Neural cell (in vitro differentiated cells): ENCODE results near the gene PDE9A. TPM values are rescaled to one million over a fixed set of nuclear protein-coding genes. Genes with fewer than 3 reads are reported as not detected.

Source experiments
- H2AFZ ChIP-seq: fragments of 200-600, 300-800 bp; sonication (generic), shearing (Covaris generic); 2 replicates; pipeline ENCODE4 v1.6.0; 2014; ENCODE audit warnings: low read depth, mild to moderate bottlenecking, antibody characterized with exemption, low read length, moderate library complexity
- H3F3A ChIP-seq: fragments of 200-600 bp; shearing (Covaris generic); 2 replicates; pipeline ENCODE4 v1.6.1; 2016; ENCODE audit warnings: mild to moderate bottlenecking, moderate library complexity, mixed read lengths, antibody characterized with exemption, low read length; ENCODE audit not compliant: insufficient read depth, poor library complexity, severe bottlenecking
- H3K27ac ChIP-seq: fragments of 200-600, 300-800 bp; sonication (generic), shearing (Covaris generic); 2 replicates; pipeline ENCODE4 v1.5.1; 2014; ENCODE audit warnings: mild to moderate bottlenecking, low read length, moderate library complexity
- H3K27me3 ChIP-seq: fragments of 300-800, 200-600 bp; sonication (generic), shearing (Covaris generic); 2 replicates; pipeline ENCODE4 v1.6.0; 2014; ENCODE audit warnings: mild to moderate bottlenecking, low read depth, low read length, moderate library complexity; ENCODE audit not compliant: insufficient read depth
- H3K36me3 ChIP-seq: fragments of 300-800, 200-600 bp; sonication (generic), shearing (Covaris generic); 2 replicates; pipeline ENCODE4 v1.5.1; 2014; ENCODE audit warnings: mild to moderate bottlenecking, antibody characterized with exemption, low read length, moderate library complexity; ENCODE audit not compliant: insufficient read depth
- H3K4me2 ChIP-seq: fragments of 300-800, 200-600 bp; sonication (generic), shearing (Covaris generic); 2 replicates; pipeline ENCODE4 v1.6.0; 2014; ENCODE audit warnings: mild to moderate bottlenecking, low read length
- H3K4me3 ChIP-seq: fragments of 300-800, 200-600 bp; sonication (generic), shearing (Covaris generic); 2 replicates; pipeline ENCODE4 v1.5.1; 2014; ENCODE audit warnings: mild to moderate bottlenecking, low read length, moderate library complexity
- H3K79me2 ChIP-seq: fragments of 200-600 bp; shearing (Covaris generic); replicated peaks from 2 replicates; pipeline ENCODE4 v1.6.0; 2014; ENCODE audit warnings: mild to moderate bottlenecking, low read length, moderate library complexity; ENCODE audit not compliant: insufficient read depth
- H3K9ac ChIP-seq: fragments of 300-800, 200-600 bp; sonication (generic), shearing (Covaris generic); 2 replicates; pipeline ENCODE4 v1.6.1; 2016; ENCODE audit warnings: mild to moderate bottlenecking, low read length, mixed read lengths
- H3K9me2 ChIP-seq: fragments of 200-600 bp; shearing (Covaris generic); 2 replicates; pipeline ENCODE4 v1.6.1; 2016; ENCODE audit warnings: mild to moderate bottlenecking, low read length, mixed read lengths; ENCODE audit not compliant: insufficient read depth
- H3K9me3 ChIP-seq: fragments of 200-600, 300-800 bp; sonication (generic), shearing (Covaris generic); 2 replicates; pipeline ENCODE4 v1.6.1; 2016; ENCODE audit warnings: mild to moderate bottlenecking, mixed run types, low read length, moderate library complexity, mixed read lengths
- H4K20me1 ChIP-seq: fragments of 200-600 bp; shearing (Covaris generic); 2 replicates; pipeline ENCODE4 v1.6.1; 2016; ENCODE audit warnings: mild to moderate bottlenecking, mixed run types; ENCODE audit not compliant: insufficient read depth
- EP300 ChIP-seq: fragments of 450-650 bp; conservative IDR thresholded peaks from 2 replicates; pipeline ENCODE4 v1.6.1; 2014; ENCODE audit warnings: antibody characterized with exemption, mild to moderate bottlenecking, moderate library complexity; ENCODE audit not compliant: poor library complexity, severe bottlenecking
- EZH2 ChIP-seq: fragments of 200-600, 300-800 bp; shearing (Covaris generic), sonication (generic); IDR thresholded peaks from 2 replicates; pipeline ENCODE4 v1.6.1; 2014; ENCODE audit warnings: antibody characterized with exemption, low read length, borderline replicate concordance, mild to moderate bottlenecking; ENCODE audit not compliant: insufficient read depth, poor library complexity, severe bottlenecking
- MXI1 ChIP-seq: fragments of 450-650 bp; conservative IDR thresholded peaks from 2 replicates; pipeline ENCODE4 v1.6.1; 2014; ENCODE audit warnings: antibody characterized with exemption, mild to moderate bottlenecking; ENCODE audit not compliant: poor library complexity, severe bottlenecking
- POLR2AphosphoS5 ChIP-seq: IDR thresholded peaks from 2 replicates; pipeline ENCODE4 v1.6.1; 2012
- RAD21 ChIP-seq: fragments of 450-650 bp; conservative IDR thresholded peaks from 2 replicates; pipeline ENCODE4 v1.6.1; 2014; ENCODE audit warnings: antibody characterized with exemption, mild to moderate bottlenecking, moderate library complexity
- SMC3 ChIP-seq: fragments of 450-650 bp; conservative IDR thresholded peaks from 2 replicates; pipeline ENCODE4 v1.6.1; 2014; ENCODE audit warnings: antibody characterized with exemption, mild to moderate bottlenecking, moderate library complexity; ENCODE audit not compliant: poor library complexity
- TAF1 ChIP-seq: IDR thresholded peaks from 2 replicates; pipeline ENCODE4 v1.6.1; 2012; ENCODE audit warnings: low read depth
- polyA plus RNA-seq: library from polyadenylated mRNA; depleted of rRNA; stranded (reverse); fragments of >200 nt; gene quantifications from 2 replicates; pipeline ENCODE4 v1.2.3, GENCODE V29; 2014
- TF ChIP-seq, protein P1 (sequence below): fragments of 450-650 bp; IDR thresholded peaks from 2 replicates; pipeline ENCODE4 v1.5.1; 2014; ENCODE audit warnings: antibody characterized with exemption, mild to moderate bottlenecking, moderate library complexity; ENCODE audit not compliant: poor library complexity, severe bottlenecking
- TF ChIP-seq, protein P2 (sequence below): IDR thresholded peaks from 2 replicates; pipeline ENCODE4 v1.6.1; 2012; ENCODE audit warnings: borderline replicate concordance

Gene PDE9A
- polyA plus RNA-seq, 1 donor from 2014 or later = 32.2 TPM

DNA sequence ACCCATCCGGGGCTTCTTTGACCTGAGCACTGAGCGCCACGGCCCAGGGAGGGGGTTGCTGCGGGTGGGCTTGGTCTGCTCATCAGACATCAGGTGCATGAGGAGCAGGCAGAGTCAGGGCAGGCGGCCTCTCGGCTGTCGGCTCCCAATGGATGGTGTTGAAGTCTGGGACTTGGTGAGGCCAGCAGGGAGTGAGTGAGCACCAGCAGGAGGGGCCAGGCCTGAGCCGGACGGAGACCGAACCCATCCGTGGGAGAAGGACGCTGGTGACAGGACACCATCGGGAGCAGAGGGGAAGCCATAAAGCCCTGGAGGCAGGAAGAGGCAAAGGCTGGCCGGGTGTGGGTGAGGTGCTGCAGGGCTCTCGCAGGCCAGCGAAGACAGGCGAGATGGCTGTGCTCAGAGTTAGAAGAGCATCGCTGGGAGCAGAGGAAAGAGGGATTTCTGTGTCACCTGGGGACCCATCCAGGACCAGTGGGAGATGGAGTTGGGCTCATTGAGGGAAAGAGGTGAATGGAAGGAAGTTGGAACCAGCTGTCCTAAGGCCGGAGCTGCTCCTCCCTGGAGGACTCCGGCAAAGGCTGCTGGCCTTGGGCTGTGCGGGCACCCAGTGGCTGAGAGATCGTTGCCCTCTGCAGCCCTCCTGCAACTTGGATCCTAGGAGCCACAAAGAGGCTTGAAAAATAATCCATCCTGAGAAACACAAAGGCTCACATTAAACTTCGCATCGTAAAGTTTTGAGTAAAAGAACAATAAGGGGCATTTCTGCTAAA, 49.9 kb downstream of the PDE9A start:
- no peak overlapping the region for H3K4me2 ChIP-seq
- no peak overlapping the region for H3K4me3 ChIP-seq
- no peaks in the 10 kb centered on the region for H3K9me2 ChIP-seq
- H3K79me2 ChIP-seq = no peaks in the 10 kb centered on the region
- TF ChIP-seq EP300 (no peak), POLR2AphosphoS5 (no peak), MXI1 (no peak), RAD21 (no peak), EZH2 (no peak), TAF1 (no peak), SMC3 (no peak)
- TF ChIP-seq, protein P1, sequence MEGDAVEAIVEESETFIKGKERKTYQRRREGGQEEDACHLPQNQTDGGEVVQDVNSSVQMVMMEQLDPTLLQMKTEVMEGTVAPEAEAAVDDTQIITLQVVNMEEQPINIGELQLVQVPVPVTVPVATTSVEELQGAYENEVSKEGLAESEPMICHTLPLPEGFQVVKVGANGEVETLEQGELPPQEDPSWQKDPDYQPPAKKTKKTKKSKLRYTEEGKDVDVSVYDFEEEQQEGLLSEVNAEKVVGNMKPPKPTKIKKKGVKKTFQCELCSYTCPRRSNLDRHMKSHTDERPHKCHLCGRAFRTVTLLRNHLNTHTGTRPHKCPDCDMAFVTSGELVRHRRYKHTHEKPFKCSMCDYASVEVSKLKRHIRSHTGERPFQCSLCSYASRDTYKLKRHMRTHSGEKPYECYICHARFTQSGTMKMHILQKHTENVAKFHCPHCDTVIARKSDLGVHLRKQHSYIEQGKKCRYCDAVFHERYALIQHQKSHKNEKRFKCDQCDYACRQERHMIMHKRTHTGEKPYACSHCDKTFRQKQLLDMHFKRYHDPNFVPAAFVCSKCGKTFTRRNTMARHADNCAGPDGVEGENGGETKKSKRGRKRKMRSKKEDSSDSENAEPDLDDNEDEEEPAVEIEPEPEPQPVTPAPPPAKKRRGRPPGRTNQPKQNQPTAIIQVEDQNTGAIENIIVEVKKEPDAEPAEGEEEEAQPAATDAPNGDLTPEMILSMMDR = no peak
- TF ChIP-seq, protein P2, sequence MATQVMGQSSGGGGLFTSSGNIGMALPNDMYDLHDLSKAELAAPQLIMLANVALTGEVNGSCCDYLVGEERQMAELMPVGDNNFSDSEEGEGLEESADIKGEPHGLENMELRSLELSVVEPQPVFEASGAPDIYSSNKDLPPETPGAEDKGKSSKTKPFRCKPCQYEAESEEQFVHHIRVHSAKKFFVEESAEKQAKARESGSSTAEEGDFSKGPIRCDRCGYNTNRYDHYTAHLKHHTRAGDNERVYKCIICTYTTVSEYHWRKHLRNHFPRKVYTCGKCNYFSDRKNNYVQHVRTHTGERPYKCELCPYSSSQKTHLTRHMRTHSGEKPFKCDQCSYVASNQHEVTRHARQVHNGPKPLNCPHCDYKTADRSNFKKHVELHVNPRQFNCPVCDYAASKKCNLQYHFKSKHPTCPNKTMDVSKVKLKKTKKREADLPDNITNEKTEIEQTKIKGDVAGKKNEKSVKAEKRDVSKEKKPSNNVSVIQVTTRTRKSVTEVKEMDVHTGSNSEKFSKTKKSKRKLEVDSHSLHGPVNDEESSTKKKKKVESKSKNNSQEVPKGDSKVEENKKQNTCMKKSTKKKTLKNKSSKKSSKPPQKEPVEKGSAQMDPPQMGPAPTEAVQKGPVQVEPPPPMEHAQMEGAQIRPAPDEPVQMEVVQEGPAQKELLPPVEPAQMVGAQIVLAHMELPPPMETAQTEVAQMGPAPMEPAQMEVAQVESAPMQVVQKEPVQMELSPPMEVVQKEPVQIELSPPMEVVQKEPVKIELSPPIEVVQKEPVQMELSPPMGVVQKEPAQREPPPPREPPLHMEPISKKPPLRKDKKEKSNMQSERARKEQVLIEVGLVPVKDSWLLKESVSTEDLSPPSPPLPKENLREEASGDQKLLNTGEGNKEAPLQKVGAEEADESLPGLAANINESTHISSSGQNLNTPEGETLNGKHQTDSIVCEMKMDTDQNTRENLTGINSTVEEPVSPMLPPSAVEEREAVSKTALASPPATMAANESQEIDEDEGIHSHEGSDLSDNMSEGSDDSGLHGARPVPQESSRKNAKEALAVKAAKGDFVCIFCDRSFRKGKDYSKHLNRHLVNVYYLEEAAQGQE = no peak
- peaks cover 6% of the 10 kb centered on the region for H3K36me3 ChIP-seq
- H3K9me3 ChIP-seq = no peaks in the 10 kb centered on the region
- H3K9ac ChIP-seq = no peak overlapping the region
- H3K27ac ChIP-seq = no peak overlapping the region
- H3F3A ChIP-seq = no peaks in the 10 kb centered on the region
- no peaks in the 10 kb centered on the region for H3K27me3 ChIP-seq
- no peaks in the 10 kb centered on the region for H4K20me1 ChIP-seq
- H2AFZ ChIP-seq = no peak overlapping the region

DNA sequence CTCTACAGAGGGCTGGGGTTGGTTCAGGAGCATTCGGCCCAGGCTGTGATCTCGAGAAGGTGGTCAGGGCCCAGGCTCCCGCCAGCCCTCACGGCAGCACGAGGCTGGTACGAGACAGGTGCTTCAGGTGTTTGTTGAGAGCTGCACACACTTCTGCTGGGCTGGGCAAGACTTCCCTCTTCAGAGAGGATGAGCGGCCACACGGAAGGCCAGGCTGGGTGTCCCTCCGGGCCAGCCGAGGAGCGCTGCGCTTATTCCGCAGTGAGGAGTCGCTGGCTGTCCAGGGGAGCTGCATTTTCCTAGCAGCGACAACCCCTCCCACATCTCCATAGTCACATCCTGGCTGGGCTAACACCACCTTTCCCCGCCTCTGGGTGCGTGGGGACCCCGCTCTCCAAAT, 50.5 kb downstream of the PDE9A start:
- H3K36me3 ChIP-seq = peaks cover 6% of the 10 kb centered on the region

More for the DNA sequence above, 50.5 kb downstream of the PDE9A start:
- Histone ChIP-seq H2AFZ (no peak overlapping the region), H4K20me1 (no peaks in the 10 kb centered on the region), H3K4me2 (no peak overlapping the region), H3K27ac (no peak overlapping the region), H3K9me2 (no peaks in the 10 kb centered on the region), H3F3A (no peaks in the 10 kb centered on the region), H3K27me3 (no peaks in the 10 kb centered on the region), H3K79me2 (no peaks in the 10 kb centered on the region), H3K9ac (no peak overlapping the region), H3K4me3 (no peak overlapping the region), H3K9me3 (no peaks in the 10 kb centered on the region)
- TF ChIP-seq MXI1 (no peak), SMC3 (no peak), EZH2 (no peak), EP300 (no peak), POLR2AphosphoS5 (no peak), TAF1 (no peak), RAD21 (no peak)
- TF ChIP-seq, protein P1 = no peak
- TF ChIP-seq, protein P2 = no peak
